CD14-positive monocyte (primary cell): Measurements from ENCODE around the gene HIF3A. TPM values are rescaled to one million over a fixed set of nuclear protein-coding genes. Genes with fewer than 3 reads are reported as not detected.

ENCODE experiments used
- DNase-seq, 3 donors: peaks; one replicate each; pipeline ENCODE4 v3.0.0-alpha.2; 2011 to 2022
- H2AFZ ChIP-seq: 2 replicates; pipeline ENCODE4 v1.6.0; 2012; ENCODE audit warnings: mild to moderate bottlenecking, low read depth, low read length, inconsistent platforms; ENCODE audit not compliant: insufficient read depth, poor library complexity, severe bottlenecking
- H3K27ac ChIP-seq, 2 donors: 1 replicate in 1 of 2; 2 replicates in 1 of 2; pipeline ENCODE4 v1.5.1; 2012 to 2013; ENCODE audit warnings: low read length in 2 of 2, control low read depth in 1 of 2, inconsistent platforms in 1 of 2, low read depth in 1 of 2, mild to moderate bottlenecking in 1 of 2
- H3K27me3 ChIP-seq, 2 donors: one replicate each; pipeline versions ENCODE4 v1.6.0 to v1.6.1; 2011 to 2013; ENCODE audit warnings: low read length in 2 of 2; ENCODE audit not compliant: control insufficient read depth in 2 of 2, insufficient read depth in 2 of 2
- H3K36me3 ChIP-seq, 2 donors: replicated peaks in 1 of 2; 1 replicate in 1 of 2; 2 replicates in 1 of 2; pipeline versions ENCODE4 v1.5.1 to v1.6.1; 2012 to 2013; ENCODE audit warnings: low read length in 2 of 2, control low read depth in 1 of 2, inconsistent platforms in 1 of 2, mild to moderate bottlenecking in 1 of 2; ENCODE audit not compliant: insufficient read depth in 2 of 2, control insufficient read depth in 1 of 2
- H3K4me1 ChIP-seq, 2 donors: 1 replicate in 1 of 2; 2 replicates in 1 of 2; pipeline versions ENCODE4 v1.5.1 to v1.6.1; 2012 to 2013; ENCODE audit warnings: low read length in 2 of 2, control low read depth in 1 of 2, inconsistent platforms in 1 of 2, mild to moderate bottlenecking in 1 of 2, moderate library complexity in 1 of 2; ENCODE audit not compliant: insufficient read depth in 2 of 2, control insufficient read depth in 1 of 2
- H3K4me2 ChIP-seq: replicated peaks from 2 replicates; pipeline ENCODE3; 2012; ENCODE audit warnings: low read length, moderate library complexity, mild to moderate bottlenecking; ENCODE audit not compliant: poor library complexity, severe bottlenecking; ENCODE audit errors: extremely low read depth
- H3K4me3 ChIP-seq, 3 experiments: fragments of 200-600 bp in 1 of 3; sonication (generic) in 1 of 3; replicated peaks in 1 of 3; 1 replicate in 2 of 3; 2 replicates in 1 of 3; pipeline ENCODE4 v1.5.1; 2011 to 2013; ENCODE audit warnings: low read length in 3 of 3, mild to moderate bottlenecking in 3 of 3, control low read depth in 2 of 3, low read depth in 2 of 3, inconsistent platforms in 1 of 3, moderate library complexity in 1 of 3
- H3K79me2 ChIP-seq: 2 replicates; pipeline ENCODE4 v1.6.0; 2012; ENCODE audit warnings: mild to moderate bottlenecking, control low read depth, inconsistent platforms, low read length, moderate library complexity; ENCODE audit not compliant: insufficient read depth
- H3K9ac ChIP-seq: 2 replicates; pipeline ENCODE4 v1.6.0; 2017; ENCODE audit warnings: low read length, mild to moderate bottlenecking; ENCODE audit not compliant: insufficient read depth, poor library complexity, severe bottlenecking
- H3K9me3 ChIP-seq, 2 donors: replicated peaks in 1 of 2; 1 replicate in 1 of 2; 2 replicates in 1 of 2; pipeline versions ENCODE4 v1.5.1 to v1.6.1; 2012 to 2013; ENCODE audit warnings: low read length in 2 of 2, control low read depth in 1 of 2; ENCODE audit not compliant: control insufficient read depth in 1 of 2, insufficient read depth in 1 of 2
- H4K20me1 ChIP-seq: 2 replicates; pipeline ENCODE4 v1.6.0; 2012; ENCODE audit warnings: mild to moderate bottlenecking, low read length, control low read depth, moderate library complexity; ENCODE audit not compliant: insufficient read depth
- H3K27ac Mint-ChIP-seq, 7 donors: one replicate each; pipeline ENCODE4 v1.8.0; 2020; ENCODE audit warnings: mild to moderate bottlenecking in 7 of 7, mixed read lengths in 7 of 7, moderate library complexity in 6 of 7, inconsistent platforms in 2 of 7
- H3K27me3 Mint-ChIP-seq, 3 donors: one replicate each; pipeline ENCODE4 v1.8.0; 2021 to 2022; ENCODE audit warnings: low read depth in 3 of 3, mild to moderate bottlenecking in 3 of 3, mixed read lengths in 3 of 3, moderate library complexity in 3 of 3, inconsistent platforms in 1 of 3
- H3K36me3 Mint-ChIP-seq, 2 donors: one replicate each; pipeline ENCODE4 v1.8.0; 2020; ENCODE audit warnings: mixed read lengths in 2 of 2, inconsistent platforms in 1 of 2, mild to moderate bottlenecking in 1 of 2
- H3K4me1 Mint-ChIP-seq: one replicate; pipeline ENCODE4 v1.8.0; 2020; ENCODE audit warnings: mild to moderate bottlenecking, mixed read lengths
- H3K4me3 Mint-ChIP-seq, 2 donors: one replicate each; pipeline ENCODE4 v1.8.0; 2020; ENCODE audit warnings: mild to moderate bottlenecking in 2 of 2, mixed read lengths in 2 of 2, moderate library complexity in 1 of 2
- H3K9me3 Mint-ChIP-seq, 7 donors: one replicate each; pipeline ENCODE4 v1.8.0; 2020 to 2022; ENCODE audit warnings: mixed read lengths in 7 of 7, mild to moderate bottlenecking in 6 of 7, moderate library complexity in 6 of 7, inconsistent platforms in 2 of 7
- WGBS: methylation state at CpG from one replicate; pipeline ENCODE4 v1.1.5; 2013; ENCODE audit warnings: missing lambda C conversion rate; ENCODE audit not compliant: insufficient coverage; 5-methylcytosine and 5-hydroxymethylcytosine counted together
- intact Hi-C, 2 donors: fragments of 100-400 bp; cut with micrococcal nuclease; formaldehyde crosslinking; loops; one replicate each; pipeline versions ENCODE4 v1.15.0 to v1.15.1; 2023
- polyA plus RNA-seq, 3 donors: library from polyadenylated mRNA; depleted of rRNA in 1 of 3; unstranded in 2 of 3; stranded (reverse) in 1 of 3; fragments of 300-500 nt in 2 of 3; fragments of >200 nt in 1 of 3; fragmentation: Illumina TruSeq in 2 of 3; gene quantifications; 1 replicate in 2 of 3; 2 replicates in 1 of 3; pipeline ENCODE4 v1.2.3, GENCODE V29; 2012 to 2021
- TF ChIP-seq, protein P1 (sequence below): fragments of 200-600 bp; IDR thresholded peaks from one replicate; pipeline ENCODE4 v1.8.0; 2022; ENCODE audit warnings: antibody characterized with exemption, mild to moderate bottlenecking

The HIF3A gene
- polyA plus RNA-seq, 3 donors: not detected

GRCh38 chr19:46306501-46306900 lies 9.7 kb downstream of the HIF3A start:
- Histone ChIP-seq H3K9me3 (peaks cover 6 to 15% of the 10 kb centered on the region in 2 donors), H2AFZ (no peak overlapping the region), H3K79me2 (no peaks in the 10 kb centered on the region), H4K20me1 (no peaks in the 10 kb centered on the region), H3K27ac (no peak overlapping the region), H3K4me3 (no peak overlapping the region), H3K36me3 (no peaks in the 10 kb centered on the region), H3K9ac (no peak overlapping the region), H3K27me3 (no peaks in the 10 kb centered on the region), H3K4me1 (no peaks in the 10 kb centered on the region), H3K4me2 (no peak overlapping the region)
- H3K27ac Mint-ChIP-seq: no peak overlapping the region
- TF ChIP-seq, protein P1, sequence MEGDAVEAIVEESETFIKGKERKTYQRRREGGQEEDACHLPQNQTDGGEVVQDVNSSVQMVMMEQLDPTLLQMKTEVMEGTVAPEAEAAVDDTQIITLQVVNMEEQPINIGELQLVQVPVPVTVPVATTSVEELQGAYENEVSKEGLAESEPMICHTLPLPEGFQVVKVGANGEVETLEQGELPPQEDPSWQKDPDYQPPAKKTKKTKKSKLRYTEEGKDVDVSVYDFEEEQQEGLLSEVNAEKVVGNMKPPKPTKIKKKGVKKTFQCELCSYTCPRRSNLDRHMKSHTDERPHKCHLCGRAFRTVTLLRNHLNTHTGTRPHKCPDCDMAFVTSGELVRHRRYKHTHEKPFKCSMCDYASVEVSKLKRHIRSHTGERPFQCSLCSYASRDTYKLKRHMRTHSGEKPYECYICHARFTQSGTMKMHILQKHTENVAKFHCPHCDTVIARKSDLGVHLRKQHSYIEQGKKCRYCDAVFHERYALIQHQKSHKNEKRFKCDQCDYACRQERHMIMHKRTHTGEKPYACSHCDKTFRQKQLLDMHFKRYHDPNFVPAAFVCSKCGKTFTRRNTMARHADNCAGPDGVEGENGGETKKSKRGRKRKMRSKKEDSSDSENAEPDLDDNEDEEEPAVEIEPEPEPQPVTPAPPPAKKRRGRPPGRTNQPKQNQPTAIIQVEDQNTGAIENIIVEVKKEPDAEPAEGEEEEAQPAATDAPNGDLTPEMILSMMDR: no peak
- H3K9me3 Mint-ChIP-seq: peaks cover 8 to 35% (median 21%) of the 10 kb centered on the region in 7 donors
- DNase-seq: no peak
- H3K36me3 Mint-ChIP-seq: no peaks in the 10 kb centered on the region
- H3K4me1 Mint-ChIP-seq: no peaks in the 10 kb centered on the region
- H3K27me3 Mint-ChIP-seq: peaks cover 0 to 6% (median 3%) of the 10 kb centered on the region in 3 donors
- H3K4me3 Mint-ChIP-seq: no peak overlapping the region
- WGBS: no CpG with 5 or more reads among the region's 3 CpGs
- intact Hi-C loops: no loop called here

GRCh38 chr19:46308510-46308909 lies 11.7 kb downstream of the HIF3A start:
- Mint-ChIP-seq H3K9me3 (peaks cover 8 to 35% (median 21%) of the 10 kb centered on the region in 7 donors), H3K27me3 (peaks cover 0 to 8% (median 0%) of the 10 kb centered on the region in 3 donors), H3K27ac (no peak overlapping the region), H3K4me3 (no peak overlapping the region), H3K36me3 (no peaks in the 10 kb centered on the region), H3K4me1 (no peaks in the 10 kb centered on the region)
- no peak overlapping the region for H3K4me3 ChIP-seq
- no peak overlapping the region for H3K9ac ChIP-seq
- no peak overlapping the region for H2AFZ ChIP-seq
- H3K27me3 ChIP-seq: no peaks in the 10 kb centered on the region
- H3K9me3 ChIP-seq: peaks cover 6 to 15% of the 10 kb centered on the region in 2 donors
- H3K4me1 ChIP-seq: no peaks in the 10 kb centered on the region
- H3K79me2 ChIP-seq: no peaks in the 10 kb centered on the region
- no peaks in the 10 kb centered on the region for H3K36me3 ChIP-seq
- no peak overlapping the region for H3K27ac ChIP-seq
- H3K4me2 ChIP-seq: no peak overlapping the region
- 92% methylated on average over 14 of the region's 15 CpGs for WGBS
- H4K20me1 ChIP-seq: no peaks in the 10 kb centered on the region
- no peak for DNase-seq
- intact Hi-C loops: no loop called here
- TF ChIP-seq, protein P1: no peak
